OCI-LY7 (cell line): ENCODE measurements around the gene LRRC8E. TPM values are rescaled to one million over a fixed set of nuclear protein-coding genes. Genes with fewer than 3 reads are reported as not detected.

Experiments
- BruUV-seq: library from RNA; stranded (reverse); fragments of 400-500 nt; replicated peaks from 2 replicates; lab custom pipeline; 2021; lab: Mats Ljungman, UMichigan
- CTCF ChIA-PET: fragments of 300-600 bp; sonication (Branson Sonifier 250); formaldehyde crosslinking; loops from one replicate; lab custom pipeline; 2022; ENCODE audit warnings: antibody characterized with exemption; ENCODE audit not compliant: unreplicated experiment; lab: Charles Lee
- POLR2A ChIA-PET: fragments of 300-600 bp; sonication (Branson Sonifier 250); formaldehyde crosslinking; loops from one replicate; lab custom pipeline; 2022; ENCODE audit warnings: antibody characterized with exemption; lab: Charles Lee
- DNase-seq: peaks from one replicate; pipeline ENCODE4 v3.0.0-alpha.2; 2015; ENCODE audit warnings: low spot score
- H2AFZ ChIP-seq: fragments of 200-600 bp; sonication (generic), shearing (Covaris generic); 2 replicates; pipeline ENCODE4 v1.6.1; 2014; ENCODE audit warnings: mild to moderate bottlenecking, antibody characterized with exemption, low read length, moderate library complexity
- H3K27ac ChIP-seq: fragments of 200-600 bp; sonication (generic); 2 replicates; pipeline ENCODE4 v1.5.1; 2014; ENCODE audit warnings: mixed run types, low read depth, mild to moderate bottlenecking, moderate library complexity, low read length, inconsistent platforms; ENCODE audit not compliant: poor library complexity, severe bottlenecking
- H3K36me3 ChIP-seq: fragments of 200-600 bp; sonication (generic); 2 replicates; pipeline ENCODE4 v1.6.1; 2014; ENCODE audit warnings: mild to moderate bottlenecking, antibody characterized with exemption, low read length, moderate library complexity, mixed read lengths; ENCODE audit not compliant: insufficient read depth
- H3K4me1 ChIP-seq: fragments of 200-600 bp; sonication (generic); 2 replicates; pipeline ENCODE4 v1.5.1; 2014; ENCODE audit warnings: mild to moderate bottlenecking, low read length; ENCODE audit not compliant: insufficient read depth, poor library complexity, severe bottlenecking
- H3K4me2 ChIP-seq: fragments of 200-600 bp; sonication (generic); 2 replicates; pipeline ENCODE4 v1.6.1; 2014; ENCODE audit warnings: mild to moderate bottlenecking, low read length
- H3K4me3 ChIP-seq: fragments of 200-600 bp; sonication (generic); 2 replicates; pipeline ENCODE4 v1.5.1; 2014; ENCODE audit warnings: mild to moderate bottlenecking, low read depth, low read length; ENCODE audit not compliant: poor library complexity, severe bottlenecking
- H3K79me2 ChIP-seq: fragments of 200-600 bp; sonication (generic); 2 replicates; pipeline ENCODE4 v1.6.1; 2016; ENCODE audit warnings: low read depth, mild to moderate bottlenecking, low read length, moderate library complexity, mixed read lengths; ENCODE audit not compliant: insufficient read depth
- H3K9me2 ChIP-seq: fragments of 200-600 bp; sonication (generic); 2 replicates; pipeline ENCODE4 v1.6.1; 2016; ENCODE audit warnings: mild to moderate bottlenecking, low read length, mixed read lengths; ENCODE audit not compliant: insufficient read depth
- H3K9me3 ChIP-seq: fragments of 200-600 bp; sonication (generic); 2 replicates; pipeline ENCODE4 v1.6.1; 2014; ENCODE audit warnings: mild to moderate bottlenecking, mixed run types, low read length, mixed read lengths
- H4K20me1 ChIP-seq: fragments of 200-600 bp; sonication (generic); 2 replicates; pipeline ENCODE4 v1.6.1; 2014; ENCODE audit warnings: mild to moderate bottlenecking, antibody characterized with exemption, low read length, moderate library complexity, mixed read lengths; ENCODE audit not compliant: insufficient read depth
- EZH2phosphoT487 ChIP-seq: fragments of 200-600 bp; sonication (generic); IDR thresholded peaks from 2 replicates; pipeline ENCODE4 v1.6.1; 2018; ENCODE audit warnings: low read depth, borderline replicate concordance, mild to moderate bottlenecking, mixed run types, antibody characterized with exemption, low read length, moderate library complexity, mixed read lengths
- intact Hi-C: fragments of 100-400 bp; cut with micrococcal nuclease; formaldehyde crosslinking; loops from one replicate; pipeline ENCODE4 v1.10.0; 2022; ENCODE audit not compliant: unreplicated experiment
- total RNA-seq, 2 experiments: library from RNA; depleted of rRNA in 1 of 2; stranded (reverse); fragments of >200 nt in 1 of 2; shearing (Covaris generic) in 1 of 2; gene quantifications; 2 replicates each; pipeline ENCODE4 v1.2.3, GENCODE V29; 2014 to 2022
- TF ChIP-seq, protein P1 (sequence below): fragments of 200-600 bp; sonication (generic); conservative IDR thresholded peaks from 2 replicates; pipeline ENCODE4 v1.5.1; 2014; ENCODE audit warnings: mild to moderate bottlenecking, antibody characterized with exemption, low read length, moderate library complexity, mixed read lengths

LRRC8E gene
- total RNA-seq, 2 experiments from 2014 or later, result not detected

GRCh38 chr19:7940841-7941240 is 52.5 kb downstream of the LRRC8E start:
- intact Hi-C loops, result loop anchor here (5.0 kb wide), 3 partner anchors 89 to 326 kb away; no protein-coding TSS in a partner anchor
- Histone ChIP-seq H3K9me2 (no peaks in the 10 kb centered on the region), H3K27ac (no peak overlapping the region), H3K4me3 (no peak overlapping the region), H3K36me3 (peaks cover 56% of the 10 kb centered on the region), H3K4me1 (peaks cover 18% of the 10 kb centered on the region), H3K9me3 (no peaks in the 10 kb centered on the region), H3K79me2 (peaks cover 40% of the 10 kb centered on the region), H2AFZ (no peak overlapping the region), H3K4me2 (no peak overlapping the region), H4K20me1 (0 out of 2 replicates have a peak, but pooled peaks cover 5% of the 10 kb centered on the region)
- CTCF ChIA-PET, result no interaction called here
- BruUV-seq, result no TSS peak
- no peak for DNase-seq
- POLR2A ChIA-PET, result no interaction called here
- no peak for TF ChIP-seq EZH2phosphoT487
- TF ChIP-seq, protein P1, sequence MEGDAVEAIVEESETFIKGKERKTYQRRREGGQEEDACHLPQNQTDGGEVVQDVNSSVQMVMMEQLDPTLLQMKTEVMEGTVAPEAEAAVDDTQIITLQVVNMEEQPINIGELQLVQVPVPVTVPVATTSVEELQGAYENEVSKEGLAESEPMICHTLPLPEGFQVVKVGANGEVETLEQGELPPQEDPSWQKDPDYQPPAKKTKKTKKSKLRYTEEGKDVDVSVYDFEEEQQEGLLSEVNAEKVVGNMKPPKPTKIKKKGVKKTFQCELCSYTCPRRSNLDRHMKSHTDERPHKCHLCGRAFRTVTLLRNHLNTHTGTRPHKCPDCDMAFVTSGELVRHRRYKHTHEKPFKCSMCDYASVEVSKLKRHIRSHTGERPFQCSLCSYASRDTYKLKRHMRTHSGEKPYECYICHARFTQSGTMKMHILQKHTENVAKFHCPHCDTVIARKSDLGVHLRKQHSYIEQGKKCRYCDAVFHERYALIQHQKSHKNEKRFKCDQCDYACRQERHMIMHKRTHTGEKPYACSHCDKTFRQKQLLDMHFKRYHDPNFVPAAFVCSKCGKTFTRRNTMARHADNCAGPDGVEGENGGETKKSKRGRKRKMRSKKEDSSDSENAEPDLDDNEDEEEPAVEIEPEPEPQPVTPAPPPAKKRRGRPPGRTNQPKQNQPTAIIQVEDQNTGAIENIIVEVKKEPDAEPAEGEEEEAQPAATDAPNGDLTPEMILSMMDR, result no peak

- intact Hi-C loops, result loop anchor here (2.0 to 5.0 kb wide), 5 partner anchors 21 to 325 kb away; partner anchors contain the start of genes ELAVL1 and SNAPC2
- BruUV-seq, result TSS peak; percentile 51
- DNase-seq, result no peak
- H4K20me1 ChIP-seq, result 0 out of 2 replicates have a peak, but pooled peaks cover 5% of the 10 kb centered on the region
- H3K9me2 ChIP-seq, result no peaks in the 10 kb centered on the region
- CTCF ChIA-PET, result no interaction called here
- TF ChIP-seq, protein P1, result no peak
- no peak for TF ChIP-seq EZH2phosphoT487
- H2AFZ ChIP-seq, result no peak overlapping the region
- H3K4me2 ChIP-seq, result peak overlapping the region; percentile 77
- H3K79me2 ChIP-seq, result peaks cover 40% of the 10 kb centered on the region
- peak overlapping the region; percentile 94 for H3K4me3 ChIP-seq
- POLR2A ChIA-PET, result interaction anchor here (2.8 kb wide), 1 partner anchor 21 kb away, joined by 12 read pairs; the partner anchor contains the start of gene SNAPC2
- peaks cover 18% of the 10 kb centered on the region for H3K4me1 ChIP-seq
- H3K9me3 ChIP-seq, result no peaks in the 10 kb centered on the region
- H3K27ac ChIP-seq, result no peak overlapping the region
- peaks cover 44% of the 10 kb centered on the region for H3K36me3 ChIP-seq
Measured at GRCh38 chr19:7941895-7942596, 53.7 kb downstream of the LRRC8E start.
